HEK293 (cell line): ENCODE measurements around the gene CCER1.

Source experiments
- CTCF ChIP-seq: fragments of 450-650 bp; formaldehyde crosslinking; IDR thresholded peaks from 2 replicates; pipeline ENCODE4 v1.5.1; 2016; ENCODE audit warnings: missing biosample characterization, missing genetic modification characterization
- KLF1 ChIP-seq: fragments of 450-650 bp; formaldehyde crosslinking; IDR thresholded peaks from 2 replicates; pipeline ENCODE4 v1.5.1; 2016; ENCODE audit warnings: missing biosample characterization, missing genetic modification characterization
- ZNF175 ChIP-seq: fragments of 450-650 bp; formaldehyde crosslinking; IDR thresholded peaks from 2 replicates; pipeline ENCODE4 v1.5.1; 2016; ENCODE audit warnings: missing biosample characterization, missing genetic modification characterization
- ZNF26 ChIP-seq: fragments of 450-650 bp; formaldehyde crosslinking; IDR thresholded peaks from 2 replicates; pipeline ENCODE4 v1.5.1; 2016; ENCODE audit warnings: missing biosample characterization, missing genetic modification characterization

GRCh38 chr12:90943255-90943654 lies 11.7 kb downstream of the CCER1 start:
- TF ChIP-seq ZNF26, result no peak
- TF ChIP-seq CTCF (tag by site-specific recombination), result no peak
- no peak for TF ChIP-seq KLF1 (tag by site-specific recombination)
- no peak for TF ChIP-seq ZNF175 (tag by site-specific recombination)
